Measurements from ENCODE around the gene CLIC5. TPM values are rescaled to one million over a fixed set of nuclear protein-coding genes. Genes with fewer than 3 reads are reported as not detected.

The CLIC5 gene
- total RNA-seq, 1 experiment from 2014 or later, result 0.20 TPM

DNA sequence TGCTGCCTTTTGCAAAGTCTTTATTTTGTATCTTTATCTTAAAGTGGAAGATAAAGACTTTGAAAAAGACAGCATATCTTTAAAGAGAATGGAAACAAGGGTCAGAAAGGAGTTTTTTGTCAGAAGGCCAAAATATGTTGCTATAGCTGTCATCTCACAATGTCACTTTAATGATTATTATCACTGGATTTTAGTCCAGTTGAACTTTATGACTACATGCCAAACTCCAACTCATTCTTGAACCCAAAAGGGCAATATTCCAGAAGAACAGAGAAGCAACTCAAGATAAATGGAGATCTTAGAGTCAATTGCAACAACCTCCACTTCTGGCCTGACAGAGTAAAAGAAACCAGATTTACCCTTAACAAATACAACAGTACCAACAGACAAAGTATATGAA is 47.3 kb upstream of the CLIC5 start:
- no peak overlapping the region for H2BK12ac ChIP-seq (ENCODE audit: insufficient read length, low read depth, low read length)
- Mint-ChIP-seq H3K4me3 (no peak overlapping the region), H3K27ac (no peak overlapping the region), H3K27me3 (ENCODE audit: low read depth) (peaks cover 4% of the 10 kb centered on the region), H3K9me3 (peaks cover 0 to 3% of the 10 kb centered on the region in 2 experiments; a peak in 3 of 5 replicates), H3K36me3 (ENCODE audit: insufficient read depth in 1 of 3, low read depth in 3 of 3) (peaks cover 0 to under 1% (median 0%) of the 10 kb centered on the region in 3 experiments; a peak in 2 of 7 replicates), H3K4me1 (peaks cover 3 to 7% of the 10 kb centered on the region in 2 experiments; a peak in 2 of 4 replicates)
- no peaks in the 10 kb centered on the region for H3K79me1 ChIP-seq (ENCODE audit: insufficient read depth, low read depth, low read length, poor library complexity, severe bottlenecking)
- H3K23me2 ChIP-seq (ENCODE audit: insufficient read length, low read depth, low read length, poor library complexity, severe bottlenecking), result no peaks in the 10 kb centered on the region
- H4K5ac ChIP-seq (ENCODE audit: insufficient read length, low read depth, low read length), result no peak overlapping the region
- no peak overlapping the region for H3K23ac ChIP-seq (ENCODE audit: insufficient read length, low read depth, low read length)
- no peak overlapping the region for H2BK5ac ChIP-seq (ENCODE audit: insufficient read length, low read length)
- H3K4ac ChIP-seq (ENCODE audit: low read depth, low read length), result no peak overlapping the region
- no peak overlapping the region for H3T11ph ChIP-seq (ENCODE audit: low read length)
- no peak overlapping the region for H2BK120ac ChIP-seq (ENCODE audit: low read depth, low read length, poor library complexity, severe bottlenecking)
- H3K14ac ChIP-seq (ENCODE audit: insufficient read depth, low read length), result no peak overlapping the region
- TF ChIP-seq, protein P1, sequence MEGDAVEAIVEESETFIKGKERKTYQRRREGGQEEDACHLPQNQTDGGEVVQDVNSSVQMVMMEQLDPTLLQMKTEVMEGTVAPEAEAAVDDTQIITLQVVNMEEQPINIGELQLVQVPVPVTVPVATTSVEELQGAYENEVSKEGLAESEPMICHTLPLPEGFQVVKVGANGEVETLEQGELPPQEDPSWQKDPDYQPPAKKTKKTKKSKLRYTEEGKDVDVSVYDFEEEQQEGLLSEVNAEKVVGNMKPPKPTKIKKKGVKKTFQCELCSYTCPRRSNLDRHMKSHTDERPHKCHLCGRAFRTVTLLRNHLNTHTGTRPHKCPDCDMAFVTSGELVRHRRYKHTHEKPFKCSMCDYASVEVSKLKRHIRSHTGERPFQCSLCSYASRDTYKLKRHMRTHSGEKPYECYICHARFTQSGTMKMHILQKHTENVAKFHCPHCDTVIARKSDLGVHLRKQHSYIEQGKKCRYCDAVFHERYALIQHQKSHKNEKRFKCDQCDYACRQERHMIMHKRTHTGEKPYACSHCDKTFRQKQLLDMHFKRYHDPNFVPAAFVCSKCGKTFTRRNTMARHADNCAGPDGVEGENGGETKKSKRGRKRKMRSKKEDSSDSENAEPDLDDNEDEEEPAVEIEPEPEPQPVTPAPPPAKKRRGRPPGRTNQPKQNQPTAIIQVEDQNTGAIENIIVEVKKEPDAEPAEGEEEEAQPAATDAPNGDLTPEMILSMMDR (conservative IDR thresholded peaks at IDR 0.05), result no peak
- no peak overlapping the region for H3K18ac ChIP-seq (ENCODE audit: insufficient read length, low read depth, low read length)
- H3K4me1 ChIP-seq (ENCODE audit: insufficient read depth, low read length), result no peaks in the 10 kb centered on the region
- H3K56ac ChIP-seq (ENCODE audit: insufficient read length, low read depth, low read length), result no peak overlapping the region
- H3K27ac ChIP-seq (ENCODE audit: insufficient read length, low read depth, low read length), result no peak overlapping the region
- H2BK15ac ChIP-seq (ENCODE audit: low read depth, low read length), result no peak overlapping the region
- H3K27me3 ChIP-seq (ENCODE audit: insufficient read depth, low read length), result no peaks in the 10 kb centered on the region
- H3K79me2 ChIP-seq (ENCODE audit: insufficient read depth, low read length), result no peaks in the 10 kb centered on the region
- no peak for DNase-seq
- H2AK5ac ChIP-seq (ENCODE audit: insufficient read length, low read length), result no peak overlapping the region
- H4K8ac ChIP-seq (replicated peaks; ENCODE audit: insufficient read length, low read depth, low read length), result no peak overlapping the region
- H2AFZ ChIP-seq (ENCODE audit: low read length), result no peak overlapping the region
- H4K20me1 ChIP-seq (ENCODE audit: control insufficient read depth, insufficient read depth, insufficient read length), result no peaks in the 10 kb centered on the region
- H2BK20ac ChIP-seq (ENCODE audit: low read depth, low read length, poor library complexity, severe bottlenecking), result no peak overlapping the region
- H3K9me3 ChIP-seq (ENCODE audit: control insufficient read depth, low read depth, low read length), result no peaks in the 10 kb centered on the region
- no peak overlapping the region for H3K4me2 ChIP-seq (ENCODE audit: insufficient read depth, insufficient read length, low read length)
- no peak overlapping the region for H4K91ac ChIP-seq (ENCODE audit: insufficient read length, low read depth, low read length)
- H3K9ac ChIP-seq (ENCODE audit: extremely low read depth, insufficient read length, low read length), result no peak overlapping the region

Data from H9 (cell line).